K562 (cell line): ENCODE measurements around the gene KNDC1. TPM values are rescaled to one million over a fixed set of nuclear protein-coding genes. Genes with fewer than 3 reads are reported as not detected.

Source experiments
- ATAC-seq: fragments of 200-7000 bp; cut with Tn5 transposase; 3 replicates; pipeline ENCODE4 v1.9.1; 2020; ENCODE audit warnings: moderate library complexity
- BruUV-seq: library from RNA; stranded (reverse); fragments of 400-500 nt; replicated peaks from 2 replicates; lab custom pipeline; 2021; lab: Mats Ljungman, UMichigan
- CTCF ChIA-PET: fragments of 300-600 bp; formaldehyde crosslinking; extraction: SDS; loops from one replicate; lab custom pipeline; 2021; ENCODE audit warnings: low intra/inter-chr PET ratio; lab: Yijun Ruan, JAX
- POLR2A ChIA-PET: fragments of 300-600, 350-650 bp; sonication (Branson Sonifier 250); formaldehyde crosslinking; extraction: SDS; loops from one replicate; lab custom pipeline; 2021; ENCODE audit warnings: antibody characterized with exemption, inconsistent platforms; lab: Yijun Ruan, JAX
- DNase-seq, 4 experiments: peaks; one replicate each; pipeline versions ENCODE4 v3.0.0 to v3.0.0-alpha.2; 2011 to 2018; ENCODE audit warnings: low spot score in 3 of 4, mixed read lengths in 3 of 4; ENCODE audit errors: extremely low read depth in 1 of 4
- FAIRE-seq: peaks from 2 replicates; lab custom pipeline; 2011; peaks lifted over from hg19 to GRCh38; lab: Jason Lieb, UNC
- H2AFZ ChIP-seq: 2 replicates; pipeline ENCODE4 v1.6.0; 2011; ENCODE audit warnings: low read depth, low read length, control low read depth, inconsistent platforms
- H3K27ac ChIP-seq: fragments of 200-600 bp; 3 replicates; pipeline ENCODE4 v1.8.0; 2011; ENCODE audit warnings: low read depth, mild to moderate bottlenecking, control low read depth, inconsistent platforms, low read length, moderate library complexity, mixed read lengths; ENCODE audit errors: extremely low read depth
- H3K27me3 ChIP-seq, 2 experiments: fragments of 300-600 bp in 1 of 2; 2 replicates in 1 of 2; 3 replicates in 1 of 2; pipeline versions ENCODE4 v1.6.0 to v1.8.0; 2011; ENCODE audit warnings: inconsistent platforms in 2 of 2, low read length in 2 of 2, mild to moderate bottlenecking in 1 of 2, mixed read lengths in 1 of 2, moderate library complexity in 1 of 2; ENCODE audit not compliant: control insufficient read depth in 2 of 2, insufficient read depth in 2 of 2
- H3K36me3 ChIP-seq: fragments of 300-600 bp; 3 replicates; pipeline ENCODE4 v1.8.0; 2011; ENCODE audit warnings: mild to moderate bottlenecking, low read length, inconsistent platforms; ENCODE audit not compliant: control insufficient read depth, insufficient read depth
- H3K4me1 ChIP-seq, 2 experiments: fragments of 200-600 bp in 1 of 2; replicated peaks in 1 of 2; 2 replicates in 1 of 2; 3 replicates in 1 of 2; pipeline versions ENCODE4 v1.5.1 to v1.8.0; 2011; ENCODE audit warnings: inconsistent platforms in 2 of 2, low read length in 2 of 2, mild to moderate bottlenecking in 1 of 2, mixed read lengths in 1 of 2, moderate library complexity in 1 of 2; ENCODE audit not compliant: control insufficient read depth in 2 of 2, insufficient read depth in 2 of 2
- H3K4me2 ChIP-seq: 2 replicates; pipeline ENCODE4 v1.6.1; 2011; ENCODE audit warnings: low read length, control low read depth, inconsistent platforms, mixed read lengths; ENCODE audit not compliant: insufficient read depth
- H3K4me3 ChIP-seq: fragments of 200-600 bp; sonication (generic), shearing (Covaris generic); 2 replicates; pipeline ENCODE4 v1.5.1; 2016; ENCODE audit warnings: control low read depth, inconsistent platforms
- H3K79me2 ChIP-seq: fragments of 200-600 bp; 3 replicates; pipeline ENCODE4 v1.8.0; 2011; ENCODE audit warnings: low read length, inconsistent platforms; ENCODE audit not compliant: control insufficient read depth, insufficient read depth
- H3K9ac ChIP-seq, 2 experiments: 2 replicates each; pipeline versions ENCODE4 v1.6.0 to v1.6.1; 2011; ENCODE audit warnings: low read depth in 2 of 2, low read length in 2 of 2, control low read depth in 1 of 2, inconsistent platforms in 1 of 2, mild to moderate bottlenecking in 1 of 2, mixed read lengths in 1 of 2; ENCODE audit not compliant: insufficient read depth in 1 of 2
- H3K9me1 ChIP-seq: one replicate; pipeline ENCODE4 v1.6.0; 2011; ENCODE audit warnings: inconsistent platforms, mild to moderate bottlenecking, low read length, moderate library complexity; ENCODE audit not compliant: control insufficient read depth, insufficient read depth
- H3K9me3 ChIP-seq: replicated peaks from 2 replicates; pipeline ENCODE4 v1.5.1; 2011; ENCODE audit warnings: low read depth, low read length, inconsistent platforms; ENCODE audit not compliant: control insufficient read depth, insufficient read depth
- H4K20me1 ChIP-seq: replicated peaks from 2 replicates; pipeline ENCODE4 v1.6.1; 2011; ENCODE audit warnings: low read length, inconsistent platforms, mixed read lengths; ENCODE audit not compliant: control insufficient read depth, insufficient read depth
- MBD2 ChIP-seq: sonication (generic); IDR thresholded peaks from 2 replicates; pipeline ENCODE4 v1.6.1; 2016; ENCODE audit warnings: low read depth, borderline replicate concordance
- SMAD4 ChIP-seq: fragments of 250-450 bp; sonication (Bioruptor Pico); conservative IDR thresholded peaks from 2 replicates; pipeline ENCODE4 v1.8.0; 2021; ENCODE audit warnings: inconsistent platforms, mild to moderate bottlenecking, moderate library complexity
- ZNF121 ChIP-seq: sonication (generic); formaldehyde crosslinking; conservative IDR thresholded peaks from 2 replicates; pipeline ENCODE4 v1.8.0; 2022; ENCODE audit warnings: missing genetic modification reagents
- ZNF174 ChIP-seq: fragments of 250-450 bp; sonication (Bioruptor Pico); IDR thresholded peaks from 2 replicates; pipeline ENCODE4 v1.4.0; 2020; ENCODE audit warnings: mild to moderate bottlenecking
- ZNF766 ChIP-seq: fragments of 200-800 bp; sonication (Bioruptor generic); conservative IDR thresholded peaks from 2 replicates; pipeline ENCODE4 v1.6.1; 2016; ENCODE audit warnings: missing genetic modification characterization, missing compliant biosample characterization
- WGBS: fragments of 100-300 bp; shearing (Covaris generic); methylation state at CpG from one replicate; pipeline ENCODE4 v1.1.6; 2016; ENCODE audit warnings: low coverage, mixed read lengths; ENCODE audit not compliant: insufficient coverage; ENCODE audit errors: missing lambda C conversion rate; 5-methylcytosine and 5-hydroxymethylcytosine counted together
- in situ Hi-C: fragments of 300-500 bp; cut with MboI; formaldehyde crosslinking; loops from 4 replicates; pipeline ENCODE4 v1.15.0; 2018; ENCODE audit warnings: inconsistent platforms, mixed read lengths
- intact Hi-C: fragments of 100-400 bp; cut with micrococcal nuclease; formaldehyde crosslinking; loops from 2 replicates; pipeline ENCODE4 v1.14.2; 2022
- polyA plus RNA-seq, 8 experiments: library from polyadenylated mRNA; depleted of rRNA in 4 of 8; stranded (reverse) in 5 of 8; unstranded in 3 of 8; fragments of >200 nt; fragmentation: Nextera tagmentation in 2 of 8; fragmentation: Illumina TruSeq in 1 of 8; extraction: Ambion mirVana in 2 of 8; extraction: Trizol in 1 of 8; gene quantifications; 2 replicates each; pipeline versions ENCODE4 v1.2.1 to v1.2.3, GENCODE V29; 2011 to 2014; ENCODE audit warnings: inconsistent platforms in 1 of 8, missing spikeins in 1 of 8
- total RNA-seq, 7 experiments: library from RNA; depleted of rRNA in 6 of 7; stranded (reverse); fragments of >200 nt in 6 of 7; fragmentation: Illumina TruSeq in 2 of 7; extraction: Trizol in 2 of 7; gene quantifications; 2 replicates each; pipeline versions ENCODE4 v1.2.1 to v1.2.3, GENCODE V29; 2011 to 2021; ENCODE audit warnings: low replicate concordance in 1 of 7
- TF ChIP-seq, protein P1 (sequence below), 3 experiments: fragments of 200-800 bp in 1 of 3; fragments of 250-450 bp in 1 of 3; fragments of 450-650 bp in 1 of 3; sonication (Bioruptor Pico) in 1 of 3; sonication (Bioruptor generic) in 1 of 3; formaldehyde crosslinking in 1 of 3; IDR thresholded peaks; 2 replicates each; pipeline versions ENCODE4 v1.6.1 to v1.8.0; 2016 to 2022; ENCODE audit warnings: mild to moderate bottlenecking in 2 of 3, missing genetic modification characterization in 2 of 3, missing compliant biosample characterization in 1 of 3, moderate library complexity in 1 of 3
- TF ChIP-seq, protein P2 (sequence below): fragments of 250-450 bp; sonication (Bioruptor Pico); IDR thresholded peaks from 2 replicates; pipeline ENCODE4 v1.4.0; 2020

The KNDC1 gene
- total and polyA plus RNA-seq, 9 of the 15 experiments (the other 6 are each of a cell fraction or from before 2014, with no cell fraction given): 0.07 to 0.26 (median 0.11) TPM; not detected in 6

DNA sequence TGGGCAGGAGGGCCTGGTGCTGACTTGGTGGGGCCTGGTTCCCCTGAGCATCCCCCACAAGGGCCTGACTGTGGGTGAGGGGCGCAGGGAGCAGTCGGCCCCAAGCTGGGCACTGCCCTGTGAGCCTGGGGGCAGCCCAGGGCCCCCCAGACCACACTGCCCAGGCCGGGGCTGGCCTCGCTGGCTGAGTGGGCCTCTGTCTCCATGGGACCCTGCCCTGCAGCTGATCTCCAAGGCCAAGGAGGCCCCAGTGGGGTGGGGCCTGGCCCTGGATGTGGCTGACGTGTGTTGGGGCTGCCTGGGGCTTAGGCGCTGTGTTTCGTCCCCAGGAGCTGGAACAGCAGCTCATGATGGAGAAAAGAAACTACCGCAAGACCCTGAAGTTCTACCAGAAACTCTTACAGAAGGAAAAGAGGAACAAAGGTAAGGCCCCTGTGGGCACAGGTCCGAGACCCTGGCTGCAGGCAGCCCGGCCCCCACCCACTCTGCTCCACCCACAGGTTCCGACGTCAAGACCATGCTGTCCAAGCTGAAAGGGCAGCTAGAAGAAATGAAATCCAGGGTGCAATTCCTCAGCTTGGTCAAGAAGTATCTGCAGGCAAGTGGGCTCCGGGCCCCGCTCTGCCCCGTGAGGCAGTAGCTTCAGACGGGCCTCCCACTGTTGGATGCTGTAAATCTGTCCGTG lies 46.5 kb downstream of the KNDC1 start (continued):
- TF ChIP-seq, protein P1, sequence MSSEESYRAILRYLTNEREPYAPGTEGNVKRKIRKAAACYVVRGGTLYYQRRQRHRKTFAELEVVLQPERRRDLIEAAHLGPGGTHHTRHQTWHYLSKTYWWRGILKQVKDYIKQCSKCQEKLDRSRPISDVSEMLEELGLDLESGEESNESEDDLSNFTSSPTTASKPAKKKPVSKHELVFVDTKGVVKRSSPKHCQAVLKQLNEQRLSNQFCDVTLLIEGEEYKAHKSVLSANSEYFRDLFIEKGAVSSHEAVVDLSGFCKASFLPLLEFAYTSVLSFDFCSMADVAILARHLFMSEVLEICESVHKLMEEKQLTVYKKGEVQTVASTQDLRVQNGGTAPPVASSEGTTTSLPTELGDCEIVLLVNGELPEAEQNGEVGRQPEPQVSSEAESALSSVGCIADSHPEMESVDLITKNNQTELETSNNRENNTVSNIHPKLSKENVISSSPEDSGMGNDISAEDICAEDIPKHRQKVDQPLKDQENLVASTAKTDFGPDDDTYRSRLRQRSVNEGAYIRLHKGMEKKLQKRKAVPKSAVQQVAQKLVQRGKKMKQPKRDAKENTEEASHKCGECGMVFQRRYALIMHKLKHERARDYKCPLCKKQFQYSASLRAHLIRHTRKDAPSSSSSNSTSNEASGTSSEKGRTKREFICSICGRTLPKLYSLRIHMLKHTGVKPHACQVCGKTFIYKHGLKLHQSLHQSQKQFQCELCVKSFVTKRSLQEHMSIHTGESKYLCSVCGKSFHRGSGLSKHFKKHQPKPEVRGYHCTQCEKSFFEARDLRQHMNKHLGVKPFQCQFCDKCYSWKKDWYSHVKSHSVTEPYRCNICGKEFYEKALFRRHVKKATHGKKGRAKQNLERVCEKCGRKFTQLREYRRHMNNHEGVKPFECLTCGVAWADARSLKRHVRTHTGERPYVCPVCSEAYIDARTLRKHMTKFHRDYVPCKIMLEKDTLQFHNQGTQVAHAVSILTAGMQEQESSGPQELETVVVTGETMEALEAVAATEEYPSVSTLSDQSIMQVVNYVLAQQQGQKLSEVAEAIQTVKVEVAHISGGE (CRISPR knock-in tag; IDR thresholded peaks at IDR 0.05): no peak
- TF ChIP-seq MBD2 (no peak), ZNF174 (CRISPR knock-in tag) (no peak)
- TF ChIP-seq, all 486 proteins: peak for 0

DNA sequence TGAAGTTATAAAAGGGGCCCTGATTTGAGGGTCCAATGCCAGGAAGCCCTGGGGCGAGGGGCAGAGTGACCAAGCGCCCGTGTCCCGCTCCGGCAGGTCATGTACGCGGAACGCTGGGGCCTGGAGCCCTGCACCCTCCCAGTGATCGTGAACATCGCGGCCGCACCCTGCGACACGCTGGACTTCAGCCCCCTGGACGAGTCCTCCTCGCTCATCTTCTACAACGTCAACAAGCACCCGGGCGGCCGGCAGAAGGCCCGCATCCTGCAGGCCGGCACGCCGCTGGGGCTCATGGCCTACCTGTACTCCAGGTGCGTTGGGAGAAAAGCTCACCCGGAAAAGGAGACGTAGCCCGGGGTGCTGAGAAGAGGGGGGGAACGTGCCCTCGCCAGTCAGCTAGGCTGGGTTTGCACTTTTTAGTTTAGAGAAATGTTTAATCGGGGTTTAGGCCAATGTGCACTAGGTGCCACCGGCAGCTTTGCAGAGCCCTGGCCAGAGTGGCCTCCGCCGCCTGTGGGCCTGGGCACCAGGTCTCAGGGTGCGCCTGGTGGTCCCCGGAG lies 47.1 kb downstream of the KNDC1 start:
- H4K20me1 ChIP-seq: no peaks in the 10 kb centered on the region
- H3K9me1 ChIP-seq: no peaks in the 10 kb centered on the region
- BruUV-seq: no TSS peak
- TF ChIP-seq ZNF766 (CRISPR knock-in tag) (no peak), ZNF121 (no peak), SMAD4 (CRISPR knock-in tag) (no peak)
- TF ChIP-seq, protein P2, sequence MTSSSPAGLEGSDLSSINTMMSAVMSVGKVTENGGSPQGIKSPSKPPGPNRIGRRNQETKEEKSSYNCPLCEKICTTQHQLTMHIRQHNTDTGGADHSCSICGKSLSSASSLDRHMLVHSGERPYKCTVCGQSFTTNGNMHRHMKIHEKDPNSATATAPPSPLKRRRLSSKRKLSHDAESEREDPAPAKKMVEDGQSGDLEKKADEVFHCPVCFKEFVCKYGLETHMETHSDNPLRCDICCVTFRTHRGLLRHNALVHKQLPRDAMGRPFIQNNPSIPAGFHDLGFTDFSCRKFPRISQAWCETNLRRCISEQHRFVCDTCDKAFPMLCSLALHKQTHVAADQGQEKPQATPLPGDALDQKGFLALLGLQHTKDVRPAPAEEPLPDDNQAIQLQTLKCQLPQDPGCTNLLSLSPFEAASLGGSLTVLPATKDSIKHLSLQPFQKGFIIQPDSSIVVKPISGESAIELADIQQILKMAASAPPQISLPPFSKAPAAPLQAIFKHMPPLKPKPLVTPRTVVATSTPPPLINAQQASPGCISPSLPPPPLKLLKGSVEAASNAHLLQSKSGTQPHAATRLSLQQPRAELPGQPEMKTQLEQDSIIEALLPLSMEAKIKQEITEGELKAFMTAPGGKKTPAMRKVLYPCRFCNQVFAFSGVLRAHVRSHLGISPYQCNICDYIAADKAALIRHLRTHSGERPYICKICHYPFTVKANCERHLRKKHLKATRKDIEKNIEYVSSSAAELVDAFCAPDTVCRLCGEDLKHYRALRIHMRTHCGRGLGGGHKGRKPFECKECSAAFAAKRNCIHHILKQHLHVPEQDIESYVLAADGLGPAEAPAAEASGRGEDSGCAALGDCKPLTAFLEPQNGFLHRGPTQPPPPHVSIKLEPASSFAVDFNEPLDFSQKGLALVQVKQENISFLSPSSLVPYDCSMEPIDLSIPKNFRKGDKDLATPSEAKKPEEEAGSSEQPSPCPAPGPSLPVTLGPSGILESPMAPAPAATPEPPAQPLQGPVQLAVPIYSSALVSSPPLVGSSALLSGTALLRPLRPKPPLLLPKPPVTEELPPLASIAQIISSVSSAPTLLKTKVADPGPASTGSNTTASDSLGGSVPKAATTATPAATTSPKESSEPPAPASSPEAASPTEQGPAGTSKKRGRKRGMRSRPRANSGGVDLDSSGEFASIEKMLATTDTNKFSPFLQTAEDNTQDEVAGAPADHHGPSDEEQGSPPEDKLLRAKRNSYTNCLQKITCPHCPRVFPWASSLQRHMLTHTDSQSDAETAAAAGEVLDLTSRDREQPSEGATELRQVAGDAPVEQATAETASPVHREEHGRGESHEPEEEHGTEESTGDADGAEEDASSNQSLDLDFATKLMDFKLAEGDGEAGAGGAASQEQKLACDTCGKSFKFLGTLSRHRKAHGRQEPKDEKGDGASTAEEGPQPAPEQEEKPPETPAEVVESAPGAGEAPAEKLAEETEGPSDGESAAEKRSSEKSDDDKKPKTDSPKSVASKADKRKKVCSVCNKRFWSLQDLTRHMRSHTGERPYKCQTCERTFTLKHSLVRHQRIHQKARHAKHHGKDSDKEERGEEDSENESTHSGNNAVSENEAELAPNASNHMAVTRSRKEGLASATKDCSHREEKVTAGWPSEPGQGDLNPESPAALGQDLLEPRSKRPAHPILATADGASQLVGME (CRISPR knock-in tag): no peak
- H2AFZ ChIP-seq: no peak overlapping the region
- H3K27ac ChIP-seq: no peak overlapping the region
- intact Hi-C loops: no loop called here
- in situ Hi-C loops: no loop called here
- no peak for DNase-seq
- no peaks in the 10 kb centered on the region; the same call in 1 of the 2 replicates for H3K9me3 ChIP-seq
- H3K9ac ChIP-seq: no peak overlapping the region; a peak in 1 of 4 replicates
- 36% methylated on average over 15 of the region's 36 CpGs for WGBS
- H3K4me1 ChIP-seq: peaks cover 0 to 62% of the 10 kb centered on the region in 2 experiments; a peak in 2 of 5 replicates
- FAIRE-seq: no peak
- H3K4me3 ChIP-seq: no peak overlapping the region
- no peak overlapping the region for H3K4me2 ChIP-seq
- H3K36me3 ChIP-seq: no peaks in the 10 kb centered on the region
- H3K27me3 ChIP-seq: peaks cover 5 to 50% of the 10 kb centered on the region in 2 experiments; a peak in 3 of 5 replicates
- ChIA-PET CTCF (no interaction called here), POLR2A (no interaction called here)
- no peak for ATAC-seq
- H3K79me2 ChIP-seq: no peaks in the 10 kb centered on the region
